GM12878 (cell line): ENCODE data around the gene HSD3B1.

ENCODE experiments used
- BHLHE40 ChIP-seq, 2 experiments: fragments of 450-650 bp in 1 of 2; IDR thresholded peaks; 2 replicates each; pipeline ENCODE4 v1.6.1; 2011 to 2017; ENCODE audit warnings: low read depth in 2 of 2, borderline replicate concordance in 1 of 2, improper control_type of control experiment in 1 of 2, low read length in 1 of 2, mild to moderate bottlenecking in 1 of 2
- FOS ChIP-seq: IDR thresholded peaks from 3 replicates; pipeline ENCODE4 v1.6.1; 2011; ENCODE audit warnings: borderline replicate concordance; ENCODE audit not compliant: insufficient read length; ENCODE audit errors: extremely low read depth
- TAF1 ChIP-seq: IDR thresholded peaks from 2 replicates; pipeline ENCODE4 v1.6.1; 2011; ENCODE audit warnings: mild to moderate bottlenecking, low read depth, low read length, borderline replicate concordance
- TF ChIP-seq, protein P1 (sequence below): IDR thresholded peaks from 2 replicates; pipeline ENCODE4 v1.6.1; 2012; ENCODE audit warnings: low read depth, low read length, improper control_type of control experiment
- TF ChIP-seq, protein P2 (sequence below), 3 experiments: IDR thresholded peaks in 2 of 3; conservative IDR thresholded peaks in 1 of 3; 2 replicates each; pipeline ENCODE4 v1.5.1; 2011; ENCODE audit warnings: low read depth in 3 of 3, low read length in 3 of 3, mild to moderate bottlenecking in 3 of 3, control low read depth in 2 of 3, moderate library complexity in 2 of 3, inconsistent platforms in 1 of 3, mixed read lengths in 1 of 3; ENCODE audit not compliant: control insufficient read depth in 2 of 3, insufficient read depth in 1 of 3; ENCODE audit errors: extremely low read depth in 1 of 3
- TF ChIP-seq, protein P3 (sequence below): fragments of 450-650 bp; IDR thresholded peaks from 2 replicates; pipeline ENCODE4 v1.6.1; 2017; ENCODE audit warnings: mild to moderate bottlenecking, moderate library complexity
- TF ChIP-seq, protein P4 (sequence below): IDR thresholded peaks from 2 replicates; pipeline ENCODE4 v1.6.1; 2012; ENCODE audit warnings: low read length, inconsistent platforms

DNA sequence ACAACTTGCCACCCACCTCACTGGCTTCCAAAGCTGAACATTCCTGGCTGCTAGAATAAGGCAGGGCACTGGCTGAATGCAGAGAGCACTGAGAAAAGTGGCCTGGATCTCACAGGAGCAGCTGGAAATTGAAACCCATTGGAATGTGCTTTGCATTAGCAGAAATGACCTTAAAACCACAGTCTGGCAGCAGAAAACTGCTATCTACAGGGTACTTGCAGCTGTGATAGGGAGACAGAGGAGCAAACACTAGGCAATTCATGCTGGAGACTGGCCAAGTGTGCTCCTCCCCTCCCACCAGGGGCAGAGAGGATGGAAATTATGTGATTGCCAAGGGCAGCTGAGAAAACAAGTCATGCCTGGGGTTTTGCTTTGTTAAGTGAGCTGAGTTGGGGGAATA is 47.2 kb downstream of the HSD3B1 start:
- TF ChIP-seq, protein P1, sequence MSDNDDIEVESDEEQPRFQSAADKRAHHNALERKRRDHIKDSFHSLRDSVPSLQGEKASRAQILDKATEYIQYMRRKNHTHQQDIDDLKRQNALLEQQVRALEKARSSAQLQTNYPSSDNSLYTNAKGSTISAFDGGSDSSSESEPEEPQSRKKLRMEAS, result no peak
- TF ChIP-seq, protein P2, sequence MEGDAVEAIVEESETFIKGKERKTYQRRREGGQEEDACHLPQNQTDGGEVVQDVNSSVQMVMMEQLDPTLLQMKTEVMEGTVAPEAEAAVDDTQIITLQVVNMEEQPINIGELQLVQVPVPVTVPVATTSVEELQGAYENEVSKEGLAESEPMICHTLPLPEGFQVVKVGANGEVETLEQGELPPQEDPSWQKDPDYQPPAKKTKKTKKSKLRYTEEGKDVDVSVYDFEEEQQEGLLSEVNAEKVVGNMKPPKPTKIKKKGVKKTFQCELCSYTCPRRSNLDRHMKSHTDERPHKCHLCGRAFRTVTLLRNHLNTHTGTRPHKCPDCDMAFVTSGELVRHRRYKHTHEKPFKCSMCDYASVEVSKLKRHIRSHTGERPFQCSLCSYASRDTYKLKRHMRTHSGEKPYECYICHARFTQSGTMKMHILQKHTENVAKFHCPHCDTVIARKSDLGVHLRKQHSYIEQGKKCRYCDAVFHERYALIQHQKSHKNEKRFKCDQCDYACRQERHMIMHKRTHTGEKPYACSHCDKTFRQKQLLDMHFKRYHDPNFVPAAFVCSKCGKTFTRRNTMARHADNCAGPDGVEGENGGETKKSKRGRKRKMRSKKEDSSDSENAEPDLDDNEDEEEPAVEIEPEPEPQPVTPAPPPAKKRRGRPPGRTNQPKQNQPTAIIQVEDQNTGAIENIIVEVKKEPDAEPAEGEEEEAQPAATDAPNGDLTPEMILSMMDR (IDR thresholded peaks at IDR 0.05 in 2 of 3, conservative IDR thresholded peaks at IDR 0.05 in 1 of 3; ENCODE audit: control insufficient read depth in 2 of 3, extremely low read depth in 1 of 3, insufficient read depth in 1 of 3, low read depth in 3 of 3, low read length in 3 of 3), result no peak
- TF ChIP-seq, protein P3, sequence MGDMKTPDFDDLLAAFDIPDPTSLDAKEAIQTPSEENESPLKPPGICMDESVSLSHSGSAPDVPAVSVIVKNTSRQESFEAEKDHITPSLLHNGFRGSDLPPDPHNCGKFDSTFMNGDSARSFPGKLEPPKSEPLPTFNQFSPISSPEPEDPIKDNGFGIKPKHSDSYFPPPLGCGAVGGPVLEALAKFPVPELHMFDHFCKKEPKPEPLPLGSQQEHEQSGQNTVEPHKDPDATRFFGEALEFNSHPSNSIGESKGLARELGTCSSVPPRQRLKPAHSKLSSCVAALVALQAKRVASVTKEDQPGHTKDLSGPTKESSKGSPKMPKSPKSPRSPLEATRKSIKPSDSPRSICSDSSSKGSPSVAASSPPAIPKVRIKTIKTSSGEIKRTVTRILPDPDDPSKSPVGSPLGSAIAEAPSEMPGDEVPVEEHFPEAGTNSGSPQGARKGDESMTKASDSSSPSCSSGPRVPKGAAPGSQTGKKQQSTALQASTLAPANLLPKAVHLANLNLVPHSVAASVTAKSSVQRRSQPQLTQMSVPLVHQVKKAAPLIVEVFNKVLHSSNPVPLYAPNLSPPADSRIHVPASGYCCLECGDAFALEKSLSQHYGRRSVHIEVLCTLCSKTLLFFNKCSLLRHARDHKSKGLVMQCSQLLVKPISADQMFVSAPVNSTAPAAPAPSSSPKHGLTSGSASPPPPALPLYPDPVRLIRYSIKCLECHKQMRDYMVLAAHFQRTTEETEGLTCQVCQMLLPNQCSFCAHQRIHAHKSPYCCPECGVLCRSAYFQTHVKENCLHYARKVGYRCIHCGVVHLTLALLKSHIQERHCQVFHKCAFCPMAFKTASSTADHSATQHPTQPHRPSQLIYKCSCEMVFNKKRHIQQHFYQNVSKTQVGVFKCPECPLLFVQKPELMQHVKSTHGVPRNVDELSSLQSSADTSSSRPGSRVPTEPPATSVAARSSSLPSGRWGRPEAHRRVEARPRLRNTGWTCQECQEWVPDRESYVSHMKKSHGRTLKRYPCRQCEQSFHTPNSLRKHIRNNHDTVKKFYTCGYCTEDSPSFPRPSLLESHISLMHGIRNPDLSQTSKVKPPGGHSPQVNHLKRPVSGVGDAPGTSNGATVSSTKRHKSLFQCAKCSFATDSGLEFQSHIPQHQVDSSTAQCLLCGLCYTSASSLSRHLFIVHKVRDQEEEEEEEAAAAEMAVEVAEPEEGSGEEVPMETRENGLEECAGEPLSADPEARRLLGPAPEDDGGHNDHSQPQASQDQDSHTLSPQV, result no peak
- TF ChIP-seq, protein P4, sequence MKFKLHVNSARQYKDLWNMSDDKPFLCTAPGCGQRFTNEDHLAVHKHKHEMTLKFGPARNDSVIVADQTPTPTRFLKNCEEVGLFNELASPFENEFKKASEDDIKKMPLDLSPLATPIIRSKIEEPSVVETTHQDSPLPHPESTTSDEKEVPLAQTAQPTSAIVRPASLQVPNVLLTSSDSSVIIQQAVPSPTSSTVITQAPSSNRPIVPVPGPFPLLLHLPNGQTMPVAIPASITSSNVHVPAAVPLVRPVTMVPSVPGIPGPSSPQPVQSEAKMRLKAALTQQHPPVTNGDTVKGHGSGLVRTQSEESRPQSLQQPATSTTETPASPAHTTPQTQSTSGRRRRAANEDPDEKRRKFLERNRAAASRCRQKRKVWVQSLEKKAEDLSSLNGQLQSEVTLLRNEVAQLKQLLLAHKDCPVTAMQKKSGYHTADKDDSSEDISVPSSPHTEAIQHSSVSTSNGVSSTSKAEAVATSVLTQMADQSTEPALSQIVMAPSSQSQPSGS, result no peak
- TF ChIP-seq BHLHE40 (IDR thresholded peaks at IDR 0.05; ENCODE audit: borderline replicate concordance in 1 of 2, low read depth in 2 of 2, low read length in 1 of 2) (no peak), FOS (no peak), TAF1 (no peak)
